ENCODE data around the gene OSBPL3. TPM values are rescaled to one million over a fixed set of nuclear protein-coding genes. Genes with fewer than 3 reads are reported as not detected.

OSBPL3 gene
- total and polyA plus RNA-seq, 2 donors (not counting 1 experiment from before 2014, with no cell fraction given) = 22.7 to 70.2 TPM

- H3K9me3 ChIP-seq (ENCODE audit: control insufficient read depth, insufficient read depth, low read depth, low read length) = no peaks in the 10 kb centered on the region
These were observed 198.9 kb downstream of the OSBPL3 start for GRCh38 chr7:24781106-24781505.

DNA sequence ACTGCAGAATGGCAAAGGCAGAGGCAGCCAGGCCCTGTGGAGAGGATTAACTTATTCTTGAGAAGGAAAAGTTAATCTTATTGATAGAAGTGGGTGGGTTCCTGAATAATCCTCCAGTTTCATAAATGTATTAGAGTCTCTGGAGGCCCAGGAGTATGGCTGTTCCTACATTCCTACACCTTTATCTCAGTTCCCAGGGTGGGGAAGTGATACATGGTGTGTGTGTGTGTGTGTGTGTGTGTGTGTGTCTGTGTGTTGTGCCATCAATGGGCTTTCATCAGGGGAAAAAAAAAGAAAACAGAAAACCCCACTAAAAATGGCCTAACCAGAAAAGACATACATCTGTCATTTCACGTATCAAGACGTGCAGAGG lies 200.7 kb downstream of the OSBPL3 start:
- Histone ChIP-seq H3K27ac (ENCODE audit: insufficient read depth, low read length) (peak overlapping the region; percentile 71), H2AFZ (ENCODE audit: low read length) (no peak overlapping the region)

More at GRCh38 chr7:24781106-24781505, 198.9 kb downstream of the OSBPL3 start:
- no peaks in the 10 kb centered on the region for H4K20me1 ChIP-seq (ENCODE audit: control insufficient read depth, extremely low read depth, insufficient read depth, low read length)
- no peak overlapping the region for H3K9ac ChIP-seq (ENCODE audit: insufficient read depth, low read length)
- H3K27ac ChIP-seq (ENCODE audit: insufficient read depth, low read length) = no peak overlapping the region
- no peak overlapping the region for H2AFZ ChIP-seq (ENCODE audit: low read length)
- H3K79me2 ChIP-seq (ENCODE audit: control insufficient read depth, insufficient read depth, low read length) = no peaks in the 10 kb centered on the region
- no peak overlapping the region for H3K4me3 ChIP-seq (replicated peaks in 1 of 4; ENCODE audit: control extremely low read depth in 1 of 4, insufficient read depth in 1 of 4, low read depth in 3 of 4, low read length in 4 of 4)
- no peak for TF ChIP-seq EZH2 (IDR thresholded peaks at IDR 0.05; ENCODE audit: low read length, missing control alignments)
- TF ChIP-seq, protein P1, sequence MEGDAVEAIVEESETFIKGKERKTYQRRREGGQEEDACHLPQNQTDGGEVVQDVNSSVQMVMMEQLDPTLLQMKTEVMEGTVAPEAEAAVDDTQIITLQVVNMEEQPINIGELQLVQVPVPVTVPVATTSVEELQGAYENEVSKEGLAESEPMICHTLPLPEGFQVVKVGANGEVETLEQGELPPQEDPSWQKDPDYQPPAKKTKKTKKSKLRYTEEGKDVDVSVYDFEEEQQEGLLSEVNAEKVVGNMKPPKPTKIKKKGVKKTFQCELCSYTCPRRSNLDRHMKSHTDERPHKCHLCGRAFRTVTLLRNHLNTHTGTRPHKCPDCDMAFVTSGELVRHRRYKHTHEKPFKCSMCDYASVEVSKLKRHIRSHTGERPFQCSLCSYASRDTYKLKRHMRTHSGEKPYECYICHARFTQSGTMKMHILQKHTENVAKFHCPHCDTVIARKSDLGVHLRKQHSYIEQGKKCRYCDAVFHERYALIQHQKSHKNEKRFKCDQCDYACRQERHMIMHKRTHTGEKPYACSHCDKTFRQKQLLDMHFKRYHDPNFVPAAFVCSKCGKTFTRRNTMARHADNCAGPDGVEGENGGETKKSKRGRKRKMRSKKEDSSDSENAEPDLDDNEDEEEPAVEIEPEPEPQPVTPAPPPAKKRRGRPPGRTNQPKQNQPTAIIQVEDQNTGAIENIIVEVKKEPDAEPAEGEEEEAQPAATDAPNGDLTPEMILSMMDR (conservative IDR thresholded peaks at IDR 0.05 in 1 of 2, IDR thresholded peaks at IDR 0.05 in 1 of 2; ENCODE audit: low read depth in 1 of 2, low read length in 2 of 2) = no peak
- no peak overlapping the region for H3K4me2 ChIP-seq (ENCODE audit: extremely low read depth, insufficient read depth, low read length)
- peaks cover 2% of the 10 kb centered on the region for H3K36me3 ChIP-seq (ENCODE audit: control insufficient read depth, insufficient read depth, low read length)
- no peak for DNase-seq (ENCODE audit: low read depth in 2 of 2)
- no peaks in the 10 kb centered on the region for H3K27me3 ChIP-seq (ENCODE audit: control insufficient read depth, insufficient read depth, low read length)
- H3K4me1 ChIP-seq (ENCODE audit: control insufficient read depth, extremely low read depth, insufficient read depth, low read length) = peaks cover 2% of the 10 kb centered on the region

DNA sequence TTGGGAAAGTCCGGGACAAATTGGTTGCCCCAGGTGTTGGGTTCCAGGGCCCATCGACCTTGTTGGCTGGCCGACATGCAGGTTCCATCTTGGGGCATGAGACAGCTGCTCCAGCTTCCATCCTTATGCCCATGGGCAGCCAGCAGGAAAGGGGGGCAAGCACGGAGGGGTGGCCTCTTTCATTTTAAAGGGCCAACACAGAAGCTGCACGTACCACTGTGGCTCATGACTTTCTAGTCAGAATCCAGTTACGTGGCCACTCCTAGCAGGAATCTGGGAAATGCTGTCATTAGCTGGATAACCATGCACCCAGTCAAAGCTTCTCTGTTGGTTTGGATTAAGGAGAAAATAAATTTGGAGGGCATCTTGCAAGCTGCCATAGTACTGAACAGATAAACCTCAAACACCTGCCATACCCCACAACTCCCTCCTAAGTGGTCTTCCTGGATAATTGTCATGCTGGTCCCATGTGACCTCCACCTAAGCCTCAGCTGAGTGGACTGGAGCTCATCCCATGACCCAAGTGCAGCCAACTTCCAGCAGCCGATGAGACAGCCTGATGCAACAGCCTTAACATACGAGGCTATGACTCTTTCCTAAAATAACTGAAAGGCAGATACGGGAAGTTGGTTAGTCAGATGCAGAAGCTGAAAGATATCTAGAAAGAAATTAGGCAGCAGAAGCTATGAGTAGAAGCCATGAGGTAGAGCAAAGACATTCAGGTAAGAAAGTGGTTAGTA lies 201.3 kb downstream of the OSBPL3 start:
- H3K27me3 ChIP-seq (ENCODE audit: control insufficient read depth, insufficient read depth, low read length) = no peaks in the 10 kb centered on the region
- no peak overlapping the region for H3K4me3 ChIP-seq (replicated peaks in 1 of 4; ENCODE audit: control extremely low read depth in 1 of 4, insufficient read depth in 1 of 4, low read depth in 3 of 4, low read length in 4 of 4)
- H4K20me1 ChIP-seq (ENCODE audit: control insufficient read depth, extremely low read depth, insufficient read depth, low read length) = no peaks in the 10 kb centered on the region
- H3K4me1 ChIP-seq (ENCODE audit: control insufficient read depth, extremely low read depth, insufficient read depth, low read length) = peaks cover 2% of the 10 kb centered on the region
- no peak overlapping the region for H3K9ac ChIP-seq (ENCODE audit: insufficient read depth, low read length)
- H3K27ac ChIP-seq (ENCODE audit: insufficient read depth, low read length) = peak overlapping the region; percentile 71
- H2AFZ ChIP-seq (ENCODE audit: low read length) = no peak overlapping the region
- peak; percentile 80 to 89 for DNase-seq (ENCODE audit: low read depth in 2 of 2)
- H3K4me2 ChIP-seq (ENCODE audit: extremely low read depth, insufficient read depth, low read length) = no peak overlapping the region
- no peak for TF ChIP-seq EZH2 (IDR thresholded peaks at IDR 0.05; ENCODE audit: low read length, missing control alignments)
- TF ChIP-seq, protein P1 (conservative IDR thresholded peaks at IDR 0.05 in 1 of 2, IDR thresholded peaks at IDR 0.05 in 1 of 2; ENCODE audit: low read depth in 1 of 2, low read length in 2 of 2) = no peak
- H3K9me3 ChIP-seq (ENCODE audit: control insufficient read depth, insufficient read depth, low read depth, low read length) = no peaks in the 10 kb centered on the region
- peaks cover 2% of the 10 kb centered on the region for H3K36me3 ChIP-seq (ENCODE audit: control insufficient read depth, insufficient read depth, low read length)
- no peaks in the 10 kb centered on the region for H3K79me2 ChIP-seq (ENCODE audit: control insufficient read depth, insufficient read depth, low read length)

More for the DNA sequence above, 200.7 kb downstream of the OSBPL3 start:
- H3K36me3 ChIP-seq (ENCODE audit: control insufficient read depth, insufficient read depth, low read length) = peaks cover 2% of the 10 kb centered on the region
- H3K79me2 ChIP-seq (ENCODE audit: control insufficient read depth, insufficient read depth, low read length) = no peaks in the 10 kb centered on the region
- TF ChIP-seq, protein P1 (conservative IDR thresholded peaks at IDR 0.05 in 1 of 2, IDR thresholded peaks at IDR 0.05 in 1 of 2; ENCODE audit: low read depth in 1 of 2, low read length in 2 of 2) = no peak
- TF ChIP-seq EZH2 (IDR thresholded peaks at IDR 0.05; ENCODE audit: low read length, missing control alignments) = no peak
- no peak overlapping the region for H3K4me3 ChIP-seq (replicated peaks in 1 of 4; ENCODE audit: control extremely low read depth in 1 of 4, insufficient read depth in 1 of 4, low read depth in 3 of 4, low read length in 4 of 4)
- no peaks in the 10 kb centered on the region for H3K27me3 ChIP-seq (ENCODE audit: control insufficient read depth, insufficient read depth, low read length)
- H3K9ac ChIP-seq (ENCODE audit: insufficient read depth, low read length) = no peak overlapping the region
- H3K9me3 ChIP-seq (ENCODE audit: control insufficient read depth, insufficient read depth, low read depth, low read length) = no peaks in the 10 kb centered on the region
- DNase-seq (ENCODE audit: low read depth in 2 of 2) = no peak
- H3K4me1 ChIP-seq (ENCODE audit: control insufficient read depth, extremely low read depth, insufficient read depth, low read length) = peaks cover 2% of the 10 kb centered on the region
- H3K4me2 ChIP-seq (ENCODE audit: extremely low read depth, insufficient read depth, low read length) = no peak overlapping the region
- no peaks in the 10 kb centered on the region for H4K20me1 ChIP-seq (ENCODE audit: control insufficient read depth, extremely low read depth, insufficient read depth, low read length)

Measured in fibroblast of lung (primary cell).